Right hindlimb (tissue), 1 donor: ENCODE results near the gene RTN1.
"Not testable (repeated sequence)": the region's sequence is repeated elsewhere in the genome, so short reads cannot be mapped to it uniquely, and the experiment has no call there.

ENCODE experiments used
- DNase-seq: peaks from one replicate; pipeline ENCODE4 v3.0.0-alpha.2; 2018

The RTN1 gene

DNA sequence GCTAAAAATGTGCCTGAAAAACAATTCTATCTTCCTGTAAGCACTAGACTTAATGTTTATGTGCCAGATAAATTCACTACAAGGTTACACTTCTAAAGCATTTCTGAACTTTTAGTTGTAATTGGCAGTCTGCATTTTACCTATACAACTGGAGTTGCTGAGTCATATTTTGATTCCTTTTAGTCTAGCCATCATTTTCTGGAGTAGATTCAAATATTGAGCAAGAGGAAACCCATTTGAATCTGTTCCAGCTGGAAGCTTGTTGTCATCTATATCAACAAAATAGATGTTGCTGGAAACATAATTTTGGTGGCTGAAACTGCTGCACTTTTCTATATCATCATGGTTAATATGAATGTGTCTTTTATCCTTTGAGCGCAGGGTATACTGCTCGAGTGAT is 171.8 kb downstream of the RTN1 start:
- DNase-seq = no peak

- no peak for DNase-seq
These were observed 175.4 kb downstream of the RTN1 start for GRCh38 chr14:59695198-59695597.

DNA sequence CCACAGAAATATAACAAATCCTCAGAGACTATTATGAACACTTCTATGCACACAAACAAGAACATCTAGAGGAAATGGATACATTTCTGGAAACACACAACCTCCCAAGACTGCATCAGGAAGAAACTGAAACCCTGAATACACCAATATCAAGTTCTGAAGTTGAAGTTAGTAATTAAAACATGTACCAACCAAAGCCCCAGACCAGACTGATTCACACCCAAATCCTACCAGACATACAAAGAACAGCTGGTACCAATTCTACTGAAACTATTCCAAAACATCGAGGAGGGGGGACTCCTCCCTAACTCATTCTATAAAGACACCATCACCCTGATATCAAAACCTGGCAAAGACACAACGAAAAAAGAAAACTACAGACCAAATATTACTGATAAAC is 179.3 kb downstream of the RTN1 start:
- DNase-seq = no peak

- DNase-seq = no peak
These were observed 180.2 kb downstream of the RTN1 start for GRCh38 chr14:59690426-59690825.

GRCh38 chr14:59688224-59689170 is 182.1 kb downstream of the RTN1 start:
- peak; percentile 54 for DNase-seq

GRCh38 chr14:59687663-59688062 is 182.9 kb downstream of the RTN1 start:
- no peak for DNase-seq

GRCh38 chr14:59679872-59680271 is 190.7 kb downstream of the RTN1 start:
- no peak for DNase-seq

- DNase-seq = no peak
These were observed 192.2 kb downstream of the RTN1 start for GRCh38 chr14:59678352-59678751.

DNA sequence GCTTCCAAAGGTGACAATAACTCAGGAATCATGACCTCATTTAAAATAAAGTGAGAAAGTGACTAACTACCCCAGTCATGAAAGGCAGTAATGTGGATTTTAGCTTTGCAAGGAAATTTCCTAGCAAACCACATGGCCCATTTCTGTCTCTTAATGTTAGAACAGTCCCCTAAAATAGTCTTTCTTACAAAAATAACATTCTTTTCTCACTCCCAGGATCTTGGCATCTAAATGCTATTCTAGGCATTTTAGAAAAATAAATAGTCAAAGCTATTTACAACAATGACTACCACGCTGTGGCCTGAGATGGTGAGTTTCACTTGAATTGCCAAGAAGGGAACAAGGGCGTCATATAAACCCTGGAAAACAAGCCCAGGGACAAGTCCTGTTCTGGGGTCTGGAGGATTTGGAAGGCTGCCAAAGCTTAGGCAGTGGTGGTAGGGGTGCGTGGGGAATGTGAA is 192.8 kb downstream of the RTN1 start:
- DNase-seq = no peak

GRCh38 chr14:59675394-59675793 is 195.2 kb downstream of the RTN1 start:
- no peak for DNase-seq

DNA sequence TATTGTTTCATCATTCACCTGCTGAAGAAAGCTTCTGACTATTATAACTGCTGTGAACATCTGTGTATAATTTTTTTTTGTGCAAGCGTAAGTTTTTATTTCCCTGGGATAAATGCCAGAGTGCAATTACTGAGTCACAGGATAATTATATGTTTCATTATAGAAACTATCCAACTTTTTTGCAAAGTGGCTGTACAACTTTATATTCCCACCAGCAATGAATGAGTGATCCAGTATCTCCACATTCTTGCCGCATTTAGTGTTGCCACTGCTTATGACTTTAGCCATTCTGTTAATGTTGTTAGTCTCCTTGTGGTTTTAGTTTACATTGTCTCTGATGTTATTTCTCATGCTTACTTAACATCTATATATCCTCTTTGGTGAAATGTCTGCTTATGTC is 205.8 kb downstream of the RTN1 start:
- DNase-seq = no peak

DNA sequence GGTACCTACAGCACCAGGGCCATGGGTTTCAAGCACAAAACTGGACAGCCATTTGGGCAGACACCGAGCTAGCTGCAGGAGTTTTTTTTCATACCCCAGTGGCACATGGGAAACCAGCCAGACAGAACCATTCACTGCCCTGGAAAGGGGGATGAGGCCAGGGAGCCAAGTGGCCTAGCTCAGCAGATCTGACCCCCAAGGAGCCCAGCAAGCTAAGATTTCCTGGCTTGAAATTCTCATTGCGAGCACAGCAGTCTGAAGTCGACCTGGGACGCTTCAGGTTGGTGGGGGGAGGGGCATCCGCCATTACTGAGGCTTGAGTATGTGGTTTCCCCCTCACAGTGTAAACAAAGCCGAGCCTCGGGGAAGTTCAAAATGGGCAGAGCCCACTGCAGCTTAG is 212.8 kb downstream of the RTN1 start:
- DNase-seq = no peak

GRCh38 chr14:59656473-59656872 is 214.1 kb downstream of the RTN1 start:
- no peak for DNase-seq

DNA sequence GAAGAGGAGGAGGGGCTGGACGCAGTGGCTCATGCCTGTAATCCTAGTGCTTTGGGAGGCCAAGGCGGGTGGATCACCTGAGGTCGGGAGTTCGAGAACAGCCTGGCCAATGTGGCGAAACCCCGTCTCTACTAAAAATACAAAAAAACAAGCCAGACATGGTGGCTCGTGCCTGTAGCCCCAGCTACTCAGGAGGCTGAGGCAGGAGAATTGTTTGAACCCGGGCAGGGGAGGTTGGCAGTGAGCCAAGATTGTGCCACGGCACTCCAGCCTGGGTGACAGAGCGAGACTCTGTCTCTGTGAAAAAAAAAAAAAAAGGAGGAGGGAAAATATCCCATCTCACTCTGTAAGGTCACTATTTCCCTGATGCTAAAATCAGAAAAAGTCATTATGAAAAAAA is 216.4 kb downstream of the RTN1 start:
- DNase-seq = not testable (repeated sequence)

DNA sequence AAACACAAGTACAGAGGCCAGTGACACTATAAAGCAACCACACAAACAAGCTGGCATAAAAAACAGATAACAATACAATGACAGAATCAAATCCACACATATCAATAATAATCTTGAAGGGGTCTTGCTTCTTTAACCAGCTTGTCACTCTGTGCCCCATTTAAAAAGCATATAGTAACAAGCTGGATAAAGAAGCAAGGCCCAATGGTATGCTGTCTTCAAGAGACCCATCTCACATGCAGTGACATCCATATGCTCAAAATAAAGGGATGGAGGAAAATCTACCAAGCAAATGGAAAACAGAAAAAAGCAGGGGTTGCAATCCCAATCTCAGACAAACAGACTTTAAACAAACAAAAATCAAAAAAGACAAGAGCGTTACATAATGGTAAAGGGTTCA is 223.7 kb downstream of the RTN1 start:
- not testable (repeated sequence) for DNase-seq

DNA sequence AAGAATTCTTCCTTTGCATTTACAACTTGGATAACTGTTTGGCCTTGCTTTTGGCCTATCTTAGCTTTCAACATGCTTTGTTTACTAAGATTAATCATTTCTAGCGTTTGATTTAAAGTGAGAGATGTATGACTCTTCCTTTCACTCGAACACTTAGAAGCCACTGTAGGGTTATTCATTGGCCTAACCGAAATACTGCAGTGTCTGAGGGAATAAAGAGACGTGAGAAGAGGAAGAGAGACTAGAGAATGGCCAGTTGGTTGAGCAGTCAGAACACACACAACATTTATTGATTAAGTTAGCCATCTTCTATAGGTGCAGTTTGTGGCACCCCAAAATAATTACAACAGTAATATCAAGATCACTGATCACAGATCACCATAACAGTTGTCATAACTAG is 231.7 kb downstream of the RTN1 start:
- DNase-seq = no peak

GRCh38 chr14:59634617-59635016 is 236.0 kb downstream of the RTN1 start:
- no peak for DNase-seq

- no peak for DNase-seq
These were observed 237.1 kb downstream of the RTN1 start for GRCh38 chr14:59633486-59633885.

GRCh38 chr14:59632381-59632780 is 238.2 kb downstream of the RTN1 start:
- DNase-seq = no peak

DNA sequence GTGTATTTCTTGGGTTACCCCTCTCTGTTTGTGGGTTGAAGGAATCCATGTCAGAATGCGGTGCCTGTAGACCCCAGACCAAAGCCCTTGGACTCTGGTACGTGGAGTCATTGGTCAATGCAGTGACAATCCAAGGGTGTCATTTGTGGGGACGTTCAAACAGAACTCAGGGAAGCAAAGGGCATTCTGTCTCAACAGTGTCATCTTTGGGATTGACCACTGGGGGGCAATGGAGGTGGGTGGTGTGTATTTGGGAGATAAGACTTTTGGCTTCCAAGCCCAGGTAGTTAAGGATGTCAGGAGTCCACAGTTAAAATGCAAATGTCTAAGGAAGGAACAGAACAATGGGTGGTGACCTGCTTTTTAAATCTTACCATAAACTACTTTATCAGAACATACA is 239.3 kb downstream of the RTN1 start:
- DNase-seq = no peak

- peak; percentile 22 for DNase-seq
These were observed 240.2 kb downstream of the RTN1 start for GRCh38 chr14:59630288-59630963.

DNA sequence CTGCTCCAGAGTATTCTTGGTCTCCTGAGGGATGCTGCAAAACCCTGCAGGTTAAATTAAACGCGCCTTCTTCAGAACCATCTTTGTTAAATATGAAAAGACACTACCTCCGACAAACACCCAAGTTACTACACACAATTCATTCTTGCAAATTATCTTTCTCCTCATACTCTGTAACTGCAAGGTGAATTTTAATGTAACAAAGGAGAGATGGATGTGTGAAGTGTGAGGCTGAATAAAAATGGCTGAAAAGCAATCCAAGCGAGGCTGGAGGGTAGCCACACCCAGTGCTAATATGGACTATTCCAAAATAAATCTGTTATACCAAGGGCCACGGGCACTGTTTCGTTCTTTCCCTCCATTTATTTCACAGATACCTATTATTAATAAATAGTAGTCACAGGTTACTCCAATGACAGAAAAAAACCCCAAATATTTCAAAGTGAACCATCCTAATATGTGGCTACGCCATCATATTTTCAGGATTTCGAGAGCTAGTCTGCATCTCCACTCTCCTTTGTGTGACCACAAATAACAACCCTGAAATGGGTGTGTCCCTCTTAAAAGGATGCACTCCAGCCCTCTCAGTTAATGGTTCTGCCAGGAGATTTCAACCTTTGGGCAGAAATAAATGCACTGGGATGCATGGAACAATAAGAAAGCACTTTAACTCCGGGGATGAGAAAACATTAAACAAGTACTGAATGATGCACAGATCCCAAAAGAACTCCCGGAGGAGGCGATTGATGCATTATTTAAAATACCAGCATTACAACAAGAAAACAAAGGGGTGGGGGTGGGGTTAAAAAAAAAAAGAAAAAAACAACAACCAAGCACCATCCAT is 240.9 kb downstream of the RTN1 start:
- no peak for DNase-seq

- DNase-seq = no peak
These were observed 243.5 kb downstream of the RTN1 start for GRCh38 chr14:59627011-59627520.
